Type B pancreatic cell (in vitro differentiated cells): ENCODE data around the gene MVB12B. TPM values are rescaled to one million over a fixed set of nuclear protein-coding genes. Genes with fewer than 3 reads are reported as not detected.

Source experiments
- DNase-seq: peaks from one replicate; pipeline ENCODE4 v3.0.0; 2021; ENCODE audit warnings: mixed read lengths; ENCODE audit not compliant: unreplicated experiment; ENCODE audit errors: extremely low spot score
- H3K27ac Mint-ChIP-seq: 2 replicates; pipeline ENCODE4 v1.8.0; 2021; ENCODE audit warnings: mild to moderate bottlenecking, mixed read lengths
- H3K27me3 Mint-ChIP-seq: 2 replicates; pipeline ENCODE4 v1.8.0; 2021; ENCODE audit warnings: mixed read lengths
- H3K36me3 Mint-ChIP-seq: 2 replicates; pipeline ENCODE4 v1.8.0; 2021; ENCODE audit warnings: mixed read lengths
- H3K4me1 Mint-ChIP-seq: one replicate; pipeline ENCODE4 v1.8.0; 2021; ENCODE audit warnings: mixed read lengths; ENCODE audit not compliant: unreplicated experiment
- H3K4me3 Mint-ChIP-seq: 2 replicates; pipeline ENCODE4 v1.8.0; 2021; ENCODE audit warnings: mild to moderate bottlenecking, mixed read lengths
- H3K9me3 Mint-ChIP-seq: 2 replicates; pipeline ENCODE4 v1.8.0; 2021; ENCODE audit warnings: mixed read lengths
- total RNA-seq: library from RNA; stranded (reverse); gene quantifications from 2 replicates; pipeline ENCODE4 v1.2.1, GENCODE V29; 2021; ENCODE audit warnings: low replicate concordance
- TF ChIP-seq, protein P1 (sequence below): fragments of 200-600 bp; sonication (generic); conservative IDR thresholded peaks from 2 replicates; pipeline ENCODE4 v1.5.0; 2021; ENCODE audit warnings: antibody characterized with exemption, mild to moderate bottlenecking

MVB12B gene
- total RNA-seq, 1 donor from 2014 or later, result 26.1 TPM

DNA sequence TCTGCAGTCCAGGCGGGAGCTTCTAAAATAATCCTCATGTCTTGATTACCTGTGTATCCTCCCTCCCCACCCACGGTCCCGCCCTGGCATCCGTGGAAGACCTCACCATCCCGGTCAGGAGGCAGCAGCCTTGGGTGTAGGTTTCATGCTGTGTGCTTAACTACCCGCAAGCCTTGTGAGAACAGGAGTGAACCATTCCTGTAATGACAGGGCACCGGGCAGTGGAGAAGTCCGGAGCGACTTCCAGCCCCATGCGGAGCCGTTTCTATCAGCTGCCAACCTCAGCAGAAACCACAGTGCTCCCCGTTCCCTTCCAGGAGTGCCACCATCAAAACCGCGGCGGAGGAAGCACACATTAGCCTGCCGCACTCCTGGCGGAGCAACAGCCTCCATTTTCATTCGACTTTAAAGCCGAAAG lies 163.6 kb downstream of the MVB12B start:
- H3K27me3 Mint-ChIP-seq, result peaks cover 5% of the 10 kb centered on the region
- DNase-seq, result no peak
- TF ChIP-seq, protein P1, sequence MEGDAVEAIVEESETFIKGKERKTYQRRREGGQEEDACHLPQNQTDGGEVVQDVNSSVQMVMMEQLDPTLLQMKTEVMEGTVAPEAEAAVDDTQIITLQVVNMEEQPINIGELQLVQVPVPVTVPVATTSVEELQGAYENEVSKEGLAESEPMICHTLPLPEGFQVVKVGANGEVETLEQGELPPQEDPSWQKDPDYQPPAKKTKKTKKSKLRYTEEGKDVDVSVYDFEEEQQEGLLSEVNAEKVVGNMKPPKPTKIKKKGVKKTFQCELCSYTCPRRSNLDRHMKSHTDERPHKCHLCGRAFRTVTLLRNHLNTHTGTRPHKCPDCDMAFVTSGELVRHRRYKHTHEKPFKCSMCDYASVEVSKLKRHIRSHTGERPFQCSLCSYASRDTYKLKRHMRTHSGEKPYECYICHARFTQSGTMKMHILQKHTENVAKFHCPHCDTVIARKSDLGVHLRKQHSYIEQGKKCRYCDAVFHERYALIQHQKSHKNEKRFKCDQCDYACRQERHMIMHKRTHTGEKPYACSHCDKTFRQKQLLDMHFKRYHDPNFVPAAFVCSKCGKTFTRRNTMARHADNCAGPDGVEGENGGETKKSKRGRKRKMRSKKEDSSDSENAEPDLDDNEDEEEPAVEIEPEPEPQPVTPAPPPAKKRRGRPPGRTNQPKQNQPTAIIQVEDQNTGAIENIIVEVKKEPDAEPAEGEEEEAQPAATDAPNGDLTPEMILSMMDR, result no peak
- H3K9me3 Mint-ChIP-seq, result no peaks in the 10 kb centered on the region
- H3K27ac Mint-ChIP-seq, result no peak overlapping the region
- no peak overlapping the region for H3K4me3 Mint-ChIP-seq
- no peaks in the 10 kb centered on the region for H3K36me3 Mint-ChIP-seq
- H3K4me1 Mint-ChIP-seq, result peaks cover 15% of the 10 kb centered on the region

DNA sequence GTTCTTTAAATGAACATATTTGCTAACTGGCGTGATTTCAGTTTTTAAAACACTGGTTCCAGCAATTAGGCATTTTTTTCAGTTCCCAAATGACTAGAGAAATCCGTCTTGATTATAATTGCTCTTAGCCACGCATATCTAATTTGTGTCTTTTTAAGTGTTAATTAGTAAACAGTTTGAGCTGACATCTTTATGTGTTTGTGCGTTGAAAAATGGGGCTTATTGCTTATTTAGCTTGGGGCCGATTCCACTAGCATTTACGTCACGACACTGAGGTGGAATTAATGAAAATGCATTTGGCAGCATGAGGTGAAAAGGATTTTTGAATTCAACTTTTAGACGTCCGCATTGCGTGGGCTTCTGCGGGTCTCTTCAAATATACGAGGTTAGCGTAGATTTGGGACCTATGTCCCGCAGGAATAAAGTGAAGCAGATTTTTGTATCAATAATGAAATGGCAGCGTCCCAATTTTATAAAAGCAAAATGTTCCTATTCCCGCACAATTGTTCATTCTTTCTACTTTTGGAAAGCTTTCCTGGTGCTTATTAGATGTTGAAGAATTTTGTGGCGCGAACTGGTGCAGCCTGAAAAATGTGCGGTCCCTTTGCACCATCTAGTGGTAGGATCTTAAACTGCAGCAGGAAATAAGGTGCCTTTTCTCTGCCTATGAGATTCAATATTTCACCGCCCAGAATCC lies 164.4 kb downstream of the MVB12B start:
- no peak overlapping the region for H3K27ac Mint-ChIP-seq
- DNase-seq, result no peak
- no peaks in the 10 kb centered on the region for H3K9me3 Mint-ChIP-seq
- peaks cover 15% of the 10 kb centered on the region for H3K4me1 Mint-ChIP-seq
- TF ChIP-seq, protein P1, result peak; percentile 97
- no peak overlapping the region for H3K4me3 Mint-ChIP-seq
- H3K27me3 Mint-ChIP-seq, result peaks cover 5% of the 10 kb centered on the region
- H3K36me3 Mint-ChIP-seq, result no peaks in the 10 kb centered on the region

DNA sequence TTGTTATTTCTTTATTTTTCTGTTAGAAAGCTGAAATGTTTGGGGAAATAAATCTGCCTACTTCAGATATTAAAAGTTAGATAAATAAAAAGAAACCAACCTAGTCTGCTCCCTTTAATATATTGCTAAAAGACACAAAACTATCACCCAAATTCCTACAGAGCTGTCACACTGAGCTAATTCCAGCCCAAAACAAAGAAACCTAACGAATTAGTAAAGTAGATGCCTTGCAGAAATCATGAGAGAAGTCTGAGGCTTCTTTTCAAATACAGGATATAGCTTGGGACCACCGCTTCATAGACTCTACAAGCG lies 164.9 kb downstream of the MVB12B start:
- Mint-ChIP-seq H3K4me3 (no peak overlapping the region), H3K27ac (no peak overlapping the region), H3K36me3 (no peaks in the 10 kb centered on the region), H3K9me3 (no peaks in the 10 kb centered on the region), H3K27me3 (peaks cover 5% of the 10 kb centered on the region), H3K4me1 (peaks cover 15% of the 10 kb centered on the region)
- no peak for DNase-seq
- TF ChIP-seq, protein P1, result peak; percentile 35

DNA sequence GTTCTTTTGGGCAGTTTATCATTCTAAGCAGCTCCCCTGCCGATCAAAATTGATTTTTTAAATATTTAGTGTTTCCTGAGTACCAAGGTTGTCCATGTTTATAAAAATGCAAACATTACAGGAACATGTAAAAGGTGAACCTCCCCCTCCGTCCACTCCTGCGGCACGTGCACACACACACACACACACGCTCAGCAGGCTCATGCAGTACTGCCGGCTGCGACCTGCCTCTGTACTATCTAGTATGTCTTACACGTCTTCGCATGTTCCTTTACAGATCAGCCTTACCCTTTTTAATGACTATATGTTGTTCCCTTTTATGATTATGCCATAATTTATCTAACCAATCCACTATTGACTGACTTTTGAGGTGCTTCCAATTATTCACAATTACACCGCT lies 165.3 kb downstream of the MVB12B start:
- TF ChIP-seq, protein P1, result no peak
- no peak overlapping the region for H3K4me3 Mint-ChIP-seq
- no peaks in the 10 kb centered on the region for H3K9me3 Mint-ChIP-seq
- no peak for DNase-seq
- H3K4me1 Mint-ChIP-seq, result peaks cover 15% of the 10 kb centered on the region
- no peak overlapping the region for H3K27ac Mint-ChIP-seq
- H3K36me3 Mint-ChIP-seq, result no peaks in the 10 kb centered on the region
- peaks cover 5% of the 10 kb centered on the region for H3K27me3 Mint-ChIP-seq

DNA sequence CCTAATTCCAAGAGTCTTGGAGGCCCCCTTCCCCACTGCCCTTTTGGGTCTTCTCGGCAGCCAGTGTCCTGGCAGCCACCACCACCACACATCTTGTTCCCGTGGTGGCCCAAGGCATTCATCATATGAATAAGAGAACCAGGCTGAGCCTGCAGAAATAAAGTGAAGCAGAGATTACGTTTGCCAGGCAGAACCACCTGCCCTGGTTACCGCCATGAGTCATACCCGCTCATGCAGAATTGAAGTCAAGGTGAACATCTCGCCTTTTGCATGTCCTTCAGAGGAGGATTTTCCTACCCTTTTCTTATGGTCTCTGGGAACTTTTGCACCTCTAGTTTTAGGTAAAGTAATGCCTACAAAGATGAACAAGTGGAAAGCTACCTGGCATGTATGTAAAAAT lies 167.6 kb downstream of the MVB12B start:
- Mint-ChIP-seq H3K4me3 (no peak overlapping the region), H3K36me3 (no peaks in the 10 kb centered on the region), H3K27ac (no peak overlapping the region), H3K9me3 (no peaks in the 10 kb centered on the region), H3K4me1 (peaks cover 15% of the 10 kb centered on the region), H3K27me3 (peaks cover 5% of the 10 kb centered on the region)
- TF ChIP-seq, protein P1, result no peak
- no peak for DNase-seq

DNA sequence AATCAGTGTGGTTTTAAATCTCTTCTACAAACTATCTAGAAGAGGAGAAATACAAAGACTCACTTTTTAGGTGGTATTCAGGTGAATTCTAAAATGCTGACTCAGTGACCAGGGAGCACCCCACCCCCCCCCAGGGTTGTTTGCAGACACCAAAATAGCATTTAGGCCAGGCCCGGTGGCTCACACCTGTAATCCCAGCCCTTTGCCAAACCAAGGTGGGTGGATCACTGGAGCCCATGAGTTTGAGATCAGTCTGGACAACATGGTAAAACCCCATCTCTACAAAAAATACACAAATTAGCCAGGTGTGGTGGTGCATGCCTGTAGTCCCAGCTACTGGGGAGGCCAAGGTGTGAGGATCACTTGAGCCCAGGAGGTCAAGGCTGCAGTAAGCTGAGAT lies 168.1 kb downstream of the MVB12B start:
- TF ChIP-seq, protein P1, result no peak
- Mint-ChIP-seq H3K27me3 (peaks cover 8% of the 10 kb centered on the region), H3K4me3 (no peak overlapping the region), H3K27ac (no peak overlapping the region), H3K4me1 (peaks cover 15% of the 10 kb centered on the region), H3K36me3 (no peaks in the 10 kb centered on the region), H3K9me3 (no peaks in the 10 kb centered on the region)
- no peak for DNase-seq
